SK-N-SH treated with all-trans-retinoic acid at 6 μM for 48 hours (cell line): ENCODE measurements around the gene ERAL1.

Experiments used
- CSDC2 ChIP-seq: fragments of 250-450 bp; sonication (Bioruptor Pico); IDR thresholded peaks from 2 replicates; pipeline ENCODE4 v1.5.0; 2020; ENCODE audit warnings: mild to moderate bottlenecking, moderate library complexity
- ESRRG ChIP-seq: fragments of 250-450 bp; sonication (Bioruptor Pico); IDR thresholded peaks from 2 replicates; pipeline ENCODE4 v1.6.1; 2021; ENCODE audit warnings: mild to moderate bottlenecking
- OSR1 ChIP-seq: fragments of 250-450 bp; sonication (Bioruptor Pico); IDR thresholded peaks from 2 replicates; pipeline ENCODE4 v1.8.0; 2022; ENCODE audit warnings: moderate library complexity, mild to moderate bottlenecking, inconsistent platforms

DNA sequence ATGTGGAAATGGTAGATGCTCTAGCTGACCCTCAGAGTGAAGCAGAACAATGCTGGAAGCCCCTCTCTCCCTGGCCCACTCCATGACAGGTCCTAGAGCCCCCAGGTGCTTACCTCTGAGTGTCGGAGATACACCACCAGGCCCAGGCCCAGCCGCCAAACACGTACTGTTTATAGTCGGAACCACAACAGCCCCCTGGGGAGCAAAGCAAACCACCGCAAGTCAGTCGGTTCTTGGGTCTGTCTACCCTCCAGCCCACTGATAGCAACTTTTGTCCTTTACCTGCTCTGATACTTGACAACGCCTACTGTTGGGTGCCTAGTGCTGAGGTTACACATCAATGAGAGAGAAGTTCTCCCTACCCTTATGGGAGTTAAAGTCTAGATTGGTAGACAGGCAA is 34.0 kb downstream of the ERAL1 start:
- no peak for TF ChIP-seq OSR1 (CRISPR knock-in tag)
- TF ChIP-seq ESRRG (CRISPR knock-in tag): no peak
- TF ChIP-seq CSDC2: no peak
